Stimulated activated CD8-positive, alpha-beta memory T cell treated with anti-CD3 and anti-CD28 coated beads, Interleukin-4, amount 100 ng/mL, for 48 hours (primary cell): ENCODE data around the gene GBP4.

Experiments used
- DNase-seq: peaks from one replicate; pipeline ENCODE4 v3.0.0-alpha.2; 2020

Gene GBP4

GRCh38 chr1:89170170-89171066 is 28.3 kb downstream of the GBP4 start:
- DNase-seq, result no peak

- DNase-seq, result no peak
Observed at GRCh38 chr1:89169166-89169565, 29.6 kb downstream of the GBP4 start.

GRCh38 chr1:89167590-89168230 is 31.0 kb downstream of the GBP4 start:
- no peak for DNase-seq

- DNase-seq, result no peak
Observed at GRCh38 chr1:89166705-89167104, 32.0 kb downstream of the GBP4 start.

- DNase-seq, result no peak
Observed at GRCh38 chr1:89165811-89166210, 32.9 kb downstream of the GBP4 start.

GRCh38 chr1:89151047-89151446 is 47.7 kb downstream of the GBP4 start:
- no peak for DNase-seq

- DNase-seq, result no peak
Observed at GRCh38 chr1:89149976-89150375, 48.8 kb downstream of the GBP4 start.

GRCh38 chr1:89149229-89149628 is 49.5 kb downstream of the GBP4 start:
- DNase-seq, result no peak

- DNase-seq, result no peak
Observed at GRCh38 chr1:89147678-89148658, 50.8 kb downstream of the GBP4 start.

- DNase-seq, result no peak
Observed at GRCh38 chr1:89146721-89147120, 52.0 kb downstream of the GBP4 start.

GRCh38 chr1:89143484-89143883 is 55.3 kb downstream of the GBP4 start:
- DNase-seq, result no peak

- no peak for DNase-seq
Observed at GRCh38 chr1:89142160-89142559, 56.6 kb downstream of the GBP4 start.

GRCh38 chr1:89133747-89134146 is 65.0 kb downstream of the GBP4 start:
- no peak for DNase-seq
